HG03066 (cell line): ENCODE data around the gene MYCN.
"Not testable (repeated sequence)": the region's sequence is repeated elsewhere in the genome, so short reads cannot be mapped to it uniquely, and the experiment has no call there.

ENCODE experiments used
- ATAC-seq: cut with Tn5 transposase; IDR thresholded peaks from one replicate; pipeline ENCODE4 v1.9.1; 2021; ENCODE audit warnings: low read depth; ENCODE audit not compliant: unreplicated experiment

The MYCN gene

GRCh38 chr2:15956751-15957736 is 16.7 kb downstream of the MYCN start:
- ATAC-seq = no peak

GRCh38 chr2:15957881-15958713 is 17.7 kb downstream of the MYCN start:
- no peak for ATAC-seq

- no peak for ATAC-seq
These were observed 19.2 kb downstream of the MYCN start for GRCh38 chr2:15959331-15960153.

GRCh38 chr2:15960154-15960520 is 19.8 kb downstream of the MYCN start:
- not testable (repeated sequence) for ATAC-seq

GRCh38 chr2:15963109-15963976 is 23.0 kb downstream of the MYCN start:
- ATAC-seq = not testable (repeated sequence)

- ATAC-seq = no peak
These were observed 23.8 kb downstream of the MYCN start for GRCh38 chr2:15963977-15964670.

- ATAC-seq = no peak
These were observed 24.7 kb downstream of the MYCN start for GRCh38 chr2:15964936-15965563.

GRCh38 chr2:15965564-15966019 is 25.2 kb downstream of the MYCN start:
- no peak for ATAC-seq

- no peak for ATAC-seq
These were observed 27.3 kb downstream of the MYCN start for GRCh38 chr2:15967415-15968279.

GRCh38 chr2:15968280-15969178 is 28.2 kb downstream of the MYCN start:
- no peak for ATAC-seq

- ATAC-seq = no peak
These were observed 28.9 kb downstream of the MYCN start for GRCh38 chr2:15969214-15969613.

GRCh38 chr2:15970701-15971100 is 30.4 kb downstream of the MYCN start:
- no peak for ATAC-seq

- ATAC-seq = no peak
These were observed 31.0 kb downstream of the MYCN start for GRCh38 chr2:15971351-15971750.

GRCh38 chr2:15971831-15972522 is 31.6 kb downstream of the MYCN start:
- no peak for ATAC-seq

GRCh38 chr2:15973481-15974401 is 33.4 kb downstream of the MYCN start:
- no peak for ATAC-seq
